ENCODE results near the gene FASTKD1.
A peak's percentile ranks its signal among the peaks of the same experiment; 100 is the strongest.
"Not testable (repeated sequence)": the region's sequence is repeated elsewhere in the genome, so short reads cannot be mapped to it uniquely, and the experiment has no call there.

FASTKD1 gene

GRCh38 chr2:169579044-169579443, 5.4 kb upstream of the FASTKD1 start:
- no peak overlapping the region for H3K27ac ChIP-seq
- TF ChIP-seq CTCF (conservative IDR thresholded peaks at IDR 0.05), result no peak

- H3K27ac ChIP-seq, result not testable (repeated sequence)
Measured at GRCh38 chr2:169575264-169575663, 1.6 kb upstream of the FASTKD1 start.

DNA sequence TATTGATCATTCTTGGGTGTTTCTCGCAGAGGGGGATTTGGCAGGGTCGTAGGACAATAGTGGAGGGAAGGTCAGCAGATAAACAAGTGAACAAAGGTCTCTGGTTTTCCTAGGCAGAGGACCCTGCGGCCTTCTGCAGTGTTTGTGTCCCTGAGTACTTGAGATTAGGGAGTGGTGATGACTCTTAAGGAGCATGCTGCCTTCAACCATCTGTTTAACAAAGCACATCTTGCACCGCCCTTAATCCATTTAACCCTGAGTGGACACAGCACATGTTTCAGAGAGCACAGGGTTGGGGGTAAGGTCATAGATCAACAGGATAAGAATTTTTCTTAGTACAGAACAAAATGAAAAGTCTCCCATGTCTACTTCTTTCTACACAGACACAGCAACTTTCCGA, 874 bp upstream of the FASTKD1 start:
- not testable (repeated sequence) for H3K27ac ChIP-seq

DNA sequence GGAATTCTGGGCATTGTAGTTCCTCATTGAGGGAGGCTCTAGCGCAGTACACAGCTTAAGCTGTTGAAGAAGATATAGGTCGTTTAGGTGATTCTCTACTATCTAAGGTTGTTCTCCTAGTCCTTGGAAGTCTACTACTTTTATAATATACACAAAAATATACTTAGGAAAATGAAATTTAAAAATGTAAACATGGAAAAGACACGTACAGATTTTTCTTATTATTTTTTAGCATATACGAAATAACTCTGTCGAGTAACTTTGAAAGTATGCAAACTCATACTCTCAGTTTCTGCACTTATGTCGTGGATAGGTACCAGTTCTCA, 272 bp upstream of the FASTKD1 start:
- no peak for TF ChIP-seq CTCF (conservative IDR thresholded peaks at IDR 0.05)
- H3K27ac ChIP-seq, result peak overlapping the region; percentile 79

DNA sequence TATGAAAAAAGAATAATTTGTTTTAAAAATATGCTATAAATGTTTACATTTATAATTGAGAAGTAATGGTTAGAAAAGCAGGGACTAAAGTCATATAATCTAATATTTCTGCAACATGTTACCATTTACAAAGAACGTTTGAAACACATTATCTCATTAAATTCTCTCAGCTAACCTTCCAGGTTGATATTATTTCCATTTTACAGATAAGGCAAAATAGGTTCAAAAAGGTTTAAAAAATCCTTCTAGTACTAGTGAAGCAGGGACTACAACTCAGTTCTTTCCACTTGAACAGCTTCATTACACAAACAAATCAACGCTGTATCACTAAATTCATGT, 875 bp downstream of the FASTKD1 start:
- TF ChIP-seq CTCF (conservative IDR thresholded peaks at IDR 0.05), result no peak
- H3K27ac ChIP-seq, result peak overlapping the region; percentile 79

- no peak for TF ChIP-seq CTCF (conservative IDR thresholded peaks at IDR 0.05)
- peak overlapping the region; percentile 79; the same call in 1 of the 2 replicates for H3K27ac ChIP-seq
Measured at GRCh38 chr2:169572189-169572588, 1.5 kb downstream of the FASTKD1 start.

GRCh38 chr2:169571571-169571970, 2.1 kb downstream of the FASTKD1 start:
- H3K27ac ChIP-seq, result no peak overlapping the region
- no peak for TF ChIP-seq CTCF (conservative IDR thresholded peaks at IDR 0.05)

- H3K27ac ChIP-seq, result not testable (repeated sequence)
Measured at GRCh38 chr2:169570752-169571151, 2.9 kb downstream of the FASTKD1 start.

DNA sequence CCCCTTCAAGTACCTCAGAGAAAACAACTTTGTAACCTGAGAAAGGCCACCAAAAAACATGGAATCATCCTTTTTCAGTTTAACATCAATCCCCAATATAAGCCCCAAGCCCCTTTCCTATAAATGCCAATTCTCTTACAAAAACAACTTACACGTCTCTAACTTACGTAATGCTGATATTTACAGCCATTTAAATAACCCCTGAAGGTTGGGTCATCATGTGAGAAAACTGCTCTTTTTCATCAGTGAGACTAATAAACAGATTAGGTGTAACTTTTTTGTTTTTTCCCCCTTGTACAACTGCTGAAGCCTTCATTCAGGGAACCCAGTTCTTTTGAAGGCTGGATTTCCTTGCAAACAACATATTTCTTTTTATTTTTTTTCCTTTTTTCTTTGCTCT, 3.7 kb downstream of the FASTKD1 start:
- H3K27ac ChIP-seq, result no peak overlapping the region
- TF ChIP-seq CTCF (conservative IDR thresholded peaks at IDR 0.05), result no peak

DNA sequence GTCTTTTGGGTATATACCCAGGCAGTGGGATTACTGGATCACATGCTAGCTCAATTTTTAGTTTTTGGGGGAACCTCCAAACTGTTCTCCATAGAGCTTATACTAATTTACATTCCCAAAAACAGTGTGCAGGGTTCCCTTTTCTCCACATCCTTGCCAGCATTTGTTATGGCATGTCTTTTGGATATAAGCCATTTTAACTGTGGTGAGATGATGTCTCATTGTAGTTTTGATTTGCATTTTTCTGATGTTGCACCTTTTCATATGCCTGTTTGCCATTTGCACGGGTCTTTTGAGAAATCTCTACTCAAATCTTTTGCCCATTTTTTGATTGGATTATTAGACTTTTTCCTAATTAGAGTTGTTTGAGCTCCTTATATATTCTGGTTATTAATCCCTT, 8.0 kb downstream of the FASTKD1 start:
- TF ChIP-seq CTCF (conservative IDR thresholded peaks at IDR 0.05), result no peak
- peak overlapping the region; percentile 76 for H3K27ac ChIP-seq
